ENCODE measurements around the gene TIMP1. TPM values are rescaled to one million over a fixed set of nuclear protein-coding genes. Genes with fewer than 3 reads are reported as not detected.

The TIMP1 gene
- total and polyA plus RNA-seq, 2 experiments from 2014 or later, result 39.0 to 117 TPM

DNA sequence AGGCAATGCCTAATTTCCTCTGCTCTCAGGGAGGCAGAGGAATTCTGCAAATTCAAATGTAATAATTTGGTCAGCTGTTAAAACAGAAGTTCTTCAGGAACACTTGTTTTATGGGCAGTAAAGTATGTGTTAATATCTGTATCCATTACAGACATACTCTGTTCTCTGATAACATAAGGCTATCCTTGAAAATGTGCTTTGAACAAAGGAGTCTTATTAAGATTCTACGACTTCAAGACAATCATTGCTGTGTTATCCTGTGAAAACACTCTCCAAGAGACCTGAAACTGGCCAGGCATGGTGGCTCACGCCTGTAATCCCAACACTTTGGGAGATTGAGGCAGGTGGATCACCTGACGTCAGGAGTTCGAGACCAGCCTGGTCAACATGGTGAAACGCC lies 49.4 kb downstream of the TIMP1 start:
- no peaks in the 10 kb centered on the region for H3K9me2 ChIP-seq (ENCODE audit: insufficient read depth)
- peaks cover 11% of the 10 kb centered on the region for H3K4me1 Mint-ChIP-seq
- TF ChIP-seq ZNF114 (CRISPR knock-in tag; IDR thresholded peaks at IDR 0.05) (no peak), STAT1 (IDR thresholded peaks at IDR 0.05; ENCODE audit: unreplicated experiment) (no peak), EZH2phosphoT487 (IDR thresholded peaks at IDR 0.05; ENCODE audit: unreplicated experiment) (no peak), CREB1 (CRISPR knock-in tag; IDR thresholded peaks at IDR 0.05; ENCODE audit: low read depth) (no peak), JUNB (IDR thresholded peaks at IDR 0.05; ENCODE audit: unreplicated experiment) (no peak), NANOG (IDR thresholded peaks at IDR 0.05; ENCODE audit: borderline replicate concordance) (no peak), ZNF331 (CRISPR knock-in tag; IDR thresholded peaks at IDR 0.05; ENCODE audit: low read depth) (no peak), POLR2AphosphoS5 (IDR thresholded peaks at IDR 0.05; ENCODE audit: low read depth) (no peak), EZH2 (IDR thresholded peaks at IDR 0.05; ENCODE audit: low read depth, unreplicated experiment) (no peak)
- TF ChIP-seq, protein P1, sequence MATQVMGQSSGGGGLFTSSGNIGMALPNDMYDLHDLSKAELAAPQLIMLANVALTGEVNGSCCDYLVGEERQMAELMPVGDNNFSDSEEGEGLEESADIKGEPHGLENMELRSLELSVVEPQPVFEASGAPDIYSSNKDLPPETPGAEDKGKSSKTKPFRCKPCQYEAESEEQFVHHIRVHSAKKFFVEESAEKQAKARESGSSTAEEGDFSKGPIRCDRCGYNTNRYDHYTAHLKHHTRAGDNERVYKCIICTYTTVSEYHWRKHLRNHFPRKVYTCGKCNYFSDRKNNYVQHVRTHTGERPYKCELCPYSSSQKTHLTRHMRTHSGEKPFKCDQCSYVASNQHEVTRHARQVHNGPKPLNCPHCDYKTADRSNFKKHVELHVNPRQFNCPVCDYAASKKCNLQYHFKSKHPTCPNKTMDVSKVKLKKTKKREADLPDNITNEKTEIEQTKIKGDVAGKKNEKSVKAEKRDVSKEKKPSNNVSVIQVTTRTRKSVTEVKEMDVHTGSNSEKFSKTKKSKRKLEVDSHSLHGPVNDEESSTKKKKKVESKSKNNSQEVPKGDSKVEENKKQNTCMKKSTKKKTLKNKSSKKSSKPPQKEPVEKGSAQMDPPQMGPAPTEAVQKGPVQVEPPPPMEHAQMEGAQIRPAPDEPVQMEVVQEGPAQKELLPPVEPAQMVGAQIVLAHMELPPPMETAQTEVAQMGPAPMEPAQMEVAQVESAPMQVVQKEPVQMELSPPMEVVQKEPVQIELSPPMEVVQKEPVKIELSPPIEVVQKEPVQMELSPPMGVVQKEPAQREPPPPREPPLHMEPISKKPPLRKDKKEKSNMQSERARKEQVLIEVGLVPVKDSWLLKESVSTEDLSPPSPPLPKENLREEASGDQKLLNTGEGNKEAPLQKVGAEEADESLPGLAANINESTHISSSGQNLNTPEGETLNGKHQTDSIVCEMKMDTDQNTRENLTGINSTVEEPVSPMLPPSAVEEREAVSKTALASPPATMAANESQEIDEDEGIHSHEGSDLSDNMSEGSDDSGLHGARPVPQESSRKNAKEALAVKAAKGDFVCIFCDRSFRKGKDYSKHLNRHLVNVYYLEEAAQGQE (IDR thresholded peaks at IDR 0.05; ENCODE audit: unreplicated experiment), result no peak
- TF ChIP-seq, protein P2, sequence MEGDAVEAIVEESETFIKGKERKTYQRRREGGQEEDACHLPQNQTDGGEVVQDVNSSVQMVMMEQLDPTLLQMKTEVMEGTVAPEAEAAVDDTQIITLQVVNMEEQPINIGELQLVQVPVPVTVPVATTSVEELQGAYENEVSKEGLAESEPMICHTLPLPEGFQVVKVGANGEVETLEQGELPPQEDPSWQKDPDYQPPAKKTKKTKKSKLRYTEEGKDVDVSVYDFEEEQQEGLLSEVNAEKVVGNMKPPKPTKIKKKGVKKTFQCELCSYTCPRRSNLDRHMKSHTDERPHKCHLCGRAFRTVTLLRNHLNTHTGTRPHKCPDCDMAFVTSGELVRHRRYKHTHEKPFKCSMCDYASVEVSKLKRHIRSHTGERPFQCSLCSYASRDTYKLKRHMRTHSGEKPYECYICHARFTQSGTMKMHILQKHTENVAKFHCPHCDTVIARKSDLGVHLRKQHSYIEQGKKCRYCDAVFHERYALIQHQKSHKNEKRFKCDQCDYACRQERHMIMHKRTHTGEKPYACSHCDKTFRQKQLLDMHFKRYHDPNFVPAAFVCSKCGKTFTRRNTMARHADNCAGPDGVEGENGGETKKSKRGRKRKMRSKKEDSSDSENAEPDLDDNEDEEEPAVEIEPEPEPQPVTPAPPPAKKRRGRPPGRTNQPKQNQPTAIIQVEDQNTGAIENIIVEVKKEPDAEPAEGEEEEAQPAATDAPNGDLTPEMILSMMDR (conservative IDR thresholded peaks at IDR 0.05; ENCODE audit: low read depth in 2 of 2), result no peak
- TF ChIP-seq, protein P3, sequence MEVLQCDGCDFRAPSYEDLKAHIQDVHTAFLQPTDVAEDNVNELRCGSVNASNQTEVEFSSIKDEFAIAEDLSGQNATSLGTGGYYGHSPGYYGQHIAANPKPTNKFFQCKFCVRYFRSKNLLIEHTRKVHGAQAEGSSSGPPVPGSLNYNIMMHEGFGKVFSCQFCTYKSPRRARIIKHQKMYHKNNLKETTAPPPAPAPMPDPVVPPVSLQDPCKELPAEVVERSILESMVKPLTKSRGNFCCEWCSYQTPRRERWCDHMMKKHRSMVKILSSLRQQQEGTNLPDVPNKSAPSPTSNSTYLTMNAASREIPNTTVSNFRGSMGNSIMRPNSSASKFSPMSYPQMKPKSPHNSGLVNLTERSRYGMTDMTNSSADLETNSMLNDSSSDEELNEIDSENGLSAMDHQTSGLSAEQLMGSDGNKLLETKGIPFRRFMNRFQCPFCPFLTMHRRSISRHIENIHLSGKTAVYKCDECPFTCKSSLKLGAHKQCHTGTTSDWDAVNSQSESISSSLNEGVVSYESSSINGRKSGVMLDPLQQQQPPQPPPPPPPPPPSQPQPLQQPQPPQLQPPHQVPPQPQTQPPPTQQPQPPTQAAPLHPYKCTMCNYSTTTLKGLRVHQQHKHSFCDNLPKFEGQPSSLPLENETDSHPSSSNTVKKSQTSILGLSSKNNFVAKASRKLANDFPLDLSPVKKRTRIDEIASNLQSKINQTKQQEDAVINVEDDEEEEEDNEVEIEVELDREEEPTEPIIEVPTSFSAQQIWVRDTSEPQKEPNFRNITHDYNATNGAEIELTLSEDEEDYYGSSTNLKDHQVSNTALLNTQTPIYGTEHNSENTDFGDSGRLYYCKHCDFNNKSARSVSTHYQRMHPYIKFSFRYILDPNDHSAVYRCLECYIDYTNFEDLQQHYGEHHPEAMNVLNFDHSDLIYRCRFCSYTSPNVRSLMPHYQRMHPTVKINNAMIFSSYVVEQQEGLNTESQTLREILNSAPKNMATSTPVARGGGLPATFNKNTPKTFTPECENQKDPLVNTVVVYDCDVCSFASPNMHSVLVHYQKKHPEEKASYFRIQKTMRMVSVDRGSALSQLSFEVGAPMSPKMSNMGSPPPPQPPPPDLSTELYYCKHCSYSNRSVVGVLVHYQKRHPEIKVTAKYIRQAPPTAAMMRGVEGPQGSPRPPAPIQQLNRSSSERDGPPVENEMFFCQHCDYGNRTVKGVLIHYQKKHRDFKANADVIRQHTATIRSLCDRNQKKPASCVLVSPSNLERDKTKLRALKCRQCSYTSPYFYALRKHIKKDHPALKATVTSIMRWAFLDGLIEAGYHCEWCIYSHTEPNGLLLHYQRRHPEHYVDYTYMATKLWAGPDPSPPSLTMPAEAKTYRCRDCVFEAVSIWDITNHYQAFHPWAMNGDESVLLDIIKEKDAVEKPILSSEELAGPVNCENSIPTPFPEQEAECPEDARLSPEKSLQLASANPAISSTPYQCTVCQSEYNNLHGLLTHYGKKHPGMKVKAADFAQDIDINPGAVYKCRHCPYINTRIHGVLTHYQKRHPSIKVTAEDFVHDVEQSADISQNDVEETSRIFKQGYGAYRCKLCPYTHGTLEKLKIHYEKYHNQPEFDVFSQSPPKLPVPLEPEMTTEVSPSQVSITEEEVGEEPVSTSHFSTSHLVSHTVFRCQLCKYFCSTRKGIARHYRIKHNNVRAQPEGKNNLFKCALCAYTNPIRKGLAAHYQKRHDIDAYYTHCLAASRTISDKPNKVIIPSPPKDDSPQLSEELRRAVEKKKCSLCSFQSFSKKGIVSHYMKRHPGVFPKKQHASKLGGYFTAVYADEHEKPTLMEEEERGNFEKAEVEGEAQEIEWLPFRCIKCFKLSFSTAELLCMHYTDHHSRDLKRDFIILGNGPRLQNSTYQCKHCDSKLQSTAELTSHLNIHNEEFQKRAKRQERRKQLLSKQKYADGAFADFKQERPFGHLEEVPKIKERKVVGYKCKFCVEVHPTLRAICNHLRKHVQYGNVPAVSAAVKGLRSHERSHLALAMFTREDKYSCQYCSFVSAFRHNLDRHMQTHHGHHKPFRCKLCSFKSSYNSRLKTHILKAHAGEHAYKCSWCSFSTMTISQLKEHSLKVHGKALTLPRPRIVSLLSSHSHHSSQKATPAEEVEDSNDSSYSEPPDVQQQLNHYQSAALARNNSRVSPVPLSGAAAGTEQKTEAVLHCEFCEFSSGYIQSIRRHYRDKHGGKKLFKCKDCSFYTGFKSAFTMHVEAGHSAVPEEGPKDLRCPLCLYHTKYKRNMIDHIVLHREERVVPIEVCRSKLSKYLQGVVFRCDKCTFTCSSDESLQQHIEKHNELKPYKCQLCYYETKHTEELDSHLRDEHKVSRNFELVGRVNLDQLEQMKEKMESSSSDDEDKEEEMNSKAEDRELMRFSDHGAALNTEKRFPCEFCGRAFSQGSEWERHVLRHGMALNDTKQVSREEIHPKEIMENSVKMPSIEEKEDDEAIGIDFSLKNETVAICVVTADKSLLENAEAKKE (CRISPR knock-in tag; IDR thresholded peaks at IDR 0.05), result no peak
- TF ChIP-seq, protein P4, sequence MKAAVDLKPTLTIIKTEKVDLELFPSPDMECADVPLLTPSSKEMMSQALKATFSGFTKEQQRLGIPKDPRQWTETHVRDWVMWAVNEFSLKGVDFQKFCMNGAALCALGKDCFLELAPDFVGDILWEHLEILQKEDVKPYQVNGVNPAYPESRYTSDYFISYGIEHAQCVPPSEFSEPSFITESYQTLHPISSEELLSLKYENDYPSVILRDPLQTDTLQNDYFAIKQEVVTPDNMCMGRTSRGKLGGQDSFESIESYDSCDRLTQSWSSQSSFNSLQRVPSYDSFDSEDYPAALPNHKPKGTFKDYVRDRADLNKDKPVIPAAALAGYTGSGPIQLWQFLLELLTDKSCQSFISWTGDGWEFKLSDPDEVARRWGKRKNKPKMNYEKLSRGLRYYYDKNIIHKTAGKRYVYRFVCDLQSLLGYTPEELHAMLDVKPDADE (IDR thresholded peaks at IDR 0.05), result no peak
- H3K27me3 Mint-ChIP-seq (ENCODE audit: insufficient read depth, low read depth, poor library complexity), result peaks cover 3% of the 10 kb centered on the region
- H3K27ac Mint-ChIP-seq, result no peak overlapping the region
- H3K4me1 ChIP-seq (ENCODE audit: insufficient read depth), result peaks cover 5% of the 10 kb centered on the region; the same call in 1 of the 2 replicates
- no peak overlapping the region for H3K4me3 Mint-ChIP-seq
- peaks cover 8% of the 10 kb centered on the region for H3K36me3 Mint-ChIP-seq (ENCODE audit: low read depth)
- no peaks in the 10 kb centered on the region for H3K79me2 ChIP-seq (replicated peaks; ENCODE audit: insufficient read depth)
- H3K27ac ChIP-seq (ENCODE audit: low read depth), result no peak overlapping the region
- H3K9me3 Mint-ChIP-seq, result no peaks in the 10 kb centered on the region
- no peak overlapping the region for H3K4me2 ChIP-seq
- no peaks in the 10 kb centered on the region for H3K27me3 ChIP-seq (ENCODE audit: insufficient read depth)
- no peaks in the 10 kb centered on the region for H3K36me3 ChIP-seq (ENCODE audit: insufficient read depth)
- ATAC-seq (no peak), DNase-seq (ENCODE audit: low spot score) (no peak)
- no peak overlapping the region for H3K4me3 ChIP-seq
- no peaks in the 10 kb centered on the region for H4K20me1 ChIP-seq (replicated peaks; ENCODE audit: insufficient read depth)
- no peaks in the 10 kb centered on the region for H3F3A ChIP-seq (replicated peaks; ENCODE audit: low read depth)
- no peak overlapping the region for H2AFZ ChIP-seq

Data from GM23338 (cell line).